Activated CD4-positive, alpha-beta memory T cell treated with anti-CD3 and anti-CD28 coated beads, Interleukin-2, amount 10 ng/mL, durations not matched to agents 7 days and 5 days (primary cell): ENCODE measurements around the gene MEAF6. TPM values are rescaled to one million over a fixed set of nuclear protein-coding genes. Genes with fewer than 3 reads are reported as not detected.
A peak's percentile ranks its signal among the peaks of the same experiment; 100 is the strongest.
"Not testable (repeated sequence)": the region's sequence is repeated elsewhere in the genome, so short reads cannot be mapped to it uniquely, and the experiment has no call there.

Experiments
- CTCF ChIA-PET: fragments of 350-600 bp; sonication (Branson Sonifier 250); formaldehyde crosslinking; loops from one replicate; lab custom pipeline; 2021; ENCODE audit warnings: antibody characterized with exemption, inconsistent platforms; lab: Charles Lee
- POLR2A ChIA-PET: fragments of 350-600 bp; sonication (Branson Sonifier 250); formaldehyde crosslinking; loops from one replicate; lab custom pipeline; 2021; ENCODE audit warnings: antibody characterized with exemption; lab: Charles Lee
- DNase-seq: peaks from one replicate; pipeline ENCODE4 v3.0.0-alpha.2; 2020
- H3K27ac Mint-ChIP-seq: one replicate; pipeline ENCODE4 v1.8.0; 2021; ENCODE audit warnings: mild to moderate bottlenecking, mixed read lengths
- H3K27me3 Mint-ChIP-seq: one replicate; pipeline ENCODE4 v1.8.0; 2021; ENCODE audit warnings: mixed read lengths
- H3K36me3 Mint-ChIP-seq: one replicate; pipeline ENCODE4 v1.8.0; 2021; ENCODE audit warnings: low read depth, mixed read lengths
- H3K4me1 Mint-ChIP-seq: one replicate; pipeline ENCODE4 v1.8.0; 2021; ENCODE audit warnings: mixed read lengths
- H3K4me3 Mint-ChIP-seq: one replicate; pipeline ENCODE4 v1.8.0; 2021; ENCODE audit warnings: mild to moderate bottlenecking, mixed read lengths
- H3K9me3 Mint-ChIP-seq: one replicate; pipeline ENCODE4 v1.8.0; 2021; ENCODE audit warnings: mixed read lengths
- total RNA-seq, 2 experiments: library from RNA; stranded (reverse); gene quantifications; one replicate each; pipeline ENCODE4 v1.2.3, GENCODE V29; 2021

MEAF6 gene
- total RNA-seq, result 10 to 100 TPM; 63.7 to 64.2 TPM

- Mint-ChIP-seq H3K9me3 (no peaks in the 10 kb centered on the region), H3K4me1 (peaks cover 38% of the 10 kb centered on the region), H3K27ac (peak within 1 kb of the TSS; percentile 83), H3K36me3 (peaks cover 18% of the 10 kb centered on the region), H3K27me3 (no peaks in the 10 kb centered on the region), H3K4me3 (peak within 1 kb of the TSS; percentile 94)
- ChIA-PET CTCF (interaction anchor here (0.6 to 3.5 kb wide), 32 partner anchors 9 to 1360 kb away, joined by 3 to 30 read pairs (median 4); partner anchors contain the start of genes CDCA8 and SNIP1), POLR2A (interaction anchor here (0.8 to 4.0 kb wide), 28 partner anchors 9 to 294 kb away, joined by 3 to 45 read pairs (median 4); partner anchors contain the start of genes C1orf122, CDCA8, GNL2 and SNIP1)
- peak; percentile 87 for DNase-seq
These were observed at the start of gene MEAF6 for GRCh38 chr1:37514350-37515184. Gene MEAF6, minus strand, starts transcription at chr1:37514766. Its CDS starts 20 bp downstream, at chr1:37514746.

- Mint-ChIP-seq H3K27me3 (no peaks in the 10 kb centered on the region), H3K36me3 (peaks cover 34% of the 10 kb centered on the region), H3K9me3 (no peaks in the 10 kb centered on the region), H3K4me1 (peaks cover 16% of the 10 kb centered on the region), H3K27ac (peak overlapping the region; percentile 11), H3K4me3 (no peak overlapping the region)
- ChIA-PET CTCF (interaction anchor here (0.9 to 1.5 kb wide), 4 partner anchors 40 to 119 kb away, joined by 3 to 6 read pairs (median 4); no protein-coding TSS in a partner anchor), POLR2A (interaction anchor here (1.1 to 1.7 kb wide), 4 partner anchors 9 to 297 kb away, joined by 3 to 6 read pairs (median 3); partner anchors contain the start of genes MTF1 and SNIP1)
- DNase-seq, result no peak
These were observed 48.4 kb upstream of the MEAF6 start for GRCh38 chr1:37562984-37563383.

DNA sequence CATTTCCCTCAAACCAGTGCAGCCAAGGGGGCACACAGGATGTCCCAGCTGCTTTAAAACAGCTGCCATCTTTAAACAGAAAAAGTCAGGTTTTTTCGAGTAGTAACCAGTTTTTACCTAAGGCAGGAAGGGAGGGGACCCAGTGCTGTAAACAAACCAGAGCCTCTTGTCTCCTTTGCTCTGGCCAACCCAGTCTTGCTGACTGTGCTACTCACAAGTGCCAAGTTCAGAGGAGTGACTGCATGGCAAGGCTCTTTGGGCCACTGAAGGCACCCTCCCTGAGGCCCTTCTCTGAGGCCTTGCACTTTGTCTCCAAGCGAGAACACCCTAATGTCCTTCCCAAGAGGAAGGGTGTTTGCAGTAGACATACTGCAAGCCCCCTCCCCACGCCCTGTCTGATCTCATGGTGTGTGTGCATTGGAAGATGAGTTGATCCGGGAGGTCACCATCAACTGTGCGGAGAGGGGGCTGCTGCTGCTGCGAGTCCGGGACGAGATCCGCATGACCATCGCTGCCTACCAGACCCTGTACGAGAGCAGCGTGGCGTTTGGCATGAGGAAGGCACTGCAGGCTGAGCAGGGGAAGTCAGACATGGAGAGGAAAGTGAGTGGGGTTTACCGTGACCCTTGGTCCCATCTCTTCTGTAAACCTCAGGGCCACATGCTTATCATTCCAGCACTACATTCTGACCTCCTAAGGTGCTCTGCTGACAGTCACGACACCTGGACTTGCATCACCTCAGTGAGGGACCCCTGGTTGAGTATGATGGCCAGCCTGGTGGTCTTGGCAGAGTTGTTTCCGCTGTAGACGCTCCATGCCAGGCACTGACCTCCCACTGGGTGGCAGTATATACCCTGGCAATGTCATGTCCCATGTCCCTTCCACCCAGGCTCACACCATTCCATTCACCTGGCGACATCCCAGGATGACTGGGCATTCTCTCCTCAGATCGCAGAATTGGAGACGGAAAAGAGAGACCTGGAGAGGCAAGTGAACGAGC lies 46.9 kb upstream of the MEAF6 start:
- CTCF ChIA-PET, result interaction anchor here (0.8 to 0.9 kb wide), 4 partner anchors 47 to 122 kb away, joined by 3 to 4 read pairs (median 4); partner anchors contain the start of gene MEAF6
- peak; percentile 50 for DNase-seq
- Mint-ChIP-seq H3K36me3 (peaks cover 19% of the 10 kb centered on the region), H3K9me3 (no peaks in the 10 kb centered on the region), H3K27ac (peak overlapping the region; percentile 64), H3K27me3 (no peaks in the 10 kb centered on the region), H3K4me1 (peaks cover 20% of the 10 kb centered on the region), H3K4me3 (no peak overlapping the region)
- POLR2A ChIA-PET, result no interaction called here

DNA sequence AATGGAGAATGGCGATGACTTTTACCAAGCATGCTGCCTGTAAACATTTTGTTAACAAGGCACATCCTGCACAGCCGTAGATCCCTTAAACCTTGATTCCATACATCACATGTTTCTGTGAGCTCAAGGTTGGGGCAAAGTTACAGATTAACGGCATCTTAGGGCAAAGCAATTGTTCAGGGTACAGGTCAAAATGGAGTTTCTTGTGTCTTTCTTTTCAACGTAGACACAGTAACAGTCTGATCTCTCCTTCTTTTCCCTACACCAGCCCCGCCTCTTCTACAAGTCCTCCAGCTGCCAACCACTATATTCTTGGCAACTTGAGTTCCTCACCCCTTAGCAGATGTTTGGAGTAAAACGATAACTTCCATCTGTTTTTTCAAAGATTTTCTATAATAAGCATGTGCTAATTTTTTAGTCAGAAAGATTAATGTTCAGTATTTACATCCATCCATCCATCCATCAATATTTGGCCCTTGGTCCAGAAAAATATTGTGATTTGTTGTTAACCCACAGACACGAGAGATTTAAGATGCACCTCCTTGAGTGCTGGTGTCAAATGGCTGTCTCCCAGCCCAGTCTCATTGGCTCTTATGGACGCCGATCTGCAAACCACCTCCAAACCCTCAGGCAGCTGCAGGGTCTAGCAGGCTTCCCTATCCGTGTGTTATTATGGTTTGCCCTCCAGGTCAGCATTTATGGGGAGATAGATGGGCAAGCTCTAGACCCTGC lies 46.0 kb upstream of the MEAF6 start:
- ChIA-PET POLR2A (no interaction called here), CTCF (interaction anchor here (0.9 kb wide), 2 partner anchors 46 to 123 kb away, joined by 3 to 4 read pairs; partner anchors contain the start of gene MEAF6)
- Mint-ChIP-seq H3K27ac (peak overlapping the region; percentile 64), H3K36me3 (peaks cover 12% of the 10 kb centered on the region), H3K9me3 (no peaks in the 10 kb centered on the region), H3K27me3 (no peaks in the 10 kb centered on the region), H3K4me3 (no peak overlapping the region), H3K4me1 (peaks cover 25% of the 10 kb centered on the region)
- no peak for DNase-seq

DNA sequence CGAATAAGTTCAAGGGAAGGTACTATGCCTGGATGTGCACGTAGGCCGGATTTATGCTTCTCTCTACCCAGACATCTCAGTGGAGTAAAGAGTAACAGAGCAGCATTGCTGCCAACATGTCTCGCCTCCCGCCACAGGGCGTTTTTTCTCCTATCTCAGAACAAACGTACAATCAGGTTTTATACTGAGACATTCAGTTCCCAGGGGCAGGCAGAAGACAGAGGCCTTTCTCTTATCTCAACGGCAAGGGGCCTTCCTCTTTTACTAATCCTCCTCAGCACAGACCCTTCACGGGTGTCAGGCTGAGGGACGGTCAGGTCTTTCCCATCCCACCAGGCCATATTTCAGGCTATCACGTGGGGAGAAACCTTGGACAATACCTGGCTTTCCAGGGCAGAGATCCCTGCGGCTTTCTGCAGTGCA lies 45.4 kb upstream of the MEAF6 start:
- DNase-seq, H3K27me3 Mint-ChIP-seq, H3K36me3 Mint-ChIP-seq, H3K4me3 Mint-ChIP-seq, CTCF ChIA-PET, POLR2A ChIA-PET, H3K27ac Mint-ChIP-seq, H3K9me3 Mint-ChIP-seq: not testable (repeated sequence)
- H3K4me1 Mint-ChIP-seq, result peaks cover 28% of the 10 kb centered on the region

- Mint-ChIP-seq H3K27me3 (no peaks in the 10 kb centered on the region), H3K27ac (no peak overlapping the region), H3K36me3 (peaks cover 10% of the 10 kb centered on the region), H3K4me1 (peaks cover 36% of the 10 kb centered on the region), H3K9me3 (peaks cover 2% of the 10 kb centered on the region), H3K4me3 (no peak overlapping the region)
- POLR2A ChIA-PET, result no interaction called here
- DNase-seq, result no peak
- CTCF ChIA-PET, result no interaction called here
These were observed 44.5 kb upstream of the MEAF6 start for GRCh38 chr1:37559080-37559479.

DNA sequence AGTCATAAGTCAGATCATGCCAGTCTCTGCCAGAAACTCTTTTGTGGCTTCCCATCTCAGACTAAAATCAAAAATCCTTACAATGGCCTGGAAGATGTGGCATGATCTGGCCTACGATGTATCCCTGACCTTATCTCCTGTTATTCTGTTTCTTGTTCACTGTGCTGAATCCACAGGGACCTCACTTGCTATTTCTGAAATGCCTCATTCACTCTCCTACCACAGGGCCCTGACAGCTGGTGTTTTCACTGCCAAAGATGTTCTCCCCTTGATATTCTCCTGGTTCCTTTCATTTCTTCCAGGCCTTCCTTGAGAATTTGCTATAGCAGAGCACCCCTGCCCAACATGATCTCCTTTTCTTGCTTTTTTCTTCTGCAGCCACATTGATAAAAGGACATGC lies 43.8 kb upstream of the MEAF6 start:
- ChIA-PET CTCF (interaction anchor here (0.6 kb wide), 1 partner anchor 131 kb away, joined by 4 read pairs; no protein-coding TSS in a partner anchor), POLR2A (no interaction called here)
- Mint-ChIP-seq H3K9me3 (peaks cover 2% of the 10 kb centered on the region), H3K4me3 (no peak overlapping the region), H3K27me3 (no peaks in the 10 kb centered on the region), H3K36me3 (peaks cover 12% of the 10 kb centered on the region), H3K4me1 (peaks cover 39% of the 10 kb centered on the region), H3K27ac (no peak overlapping the region)
- no peak for DNase-seq

DNA sequence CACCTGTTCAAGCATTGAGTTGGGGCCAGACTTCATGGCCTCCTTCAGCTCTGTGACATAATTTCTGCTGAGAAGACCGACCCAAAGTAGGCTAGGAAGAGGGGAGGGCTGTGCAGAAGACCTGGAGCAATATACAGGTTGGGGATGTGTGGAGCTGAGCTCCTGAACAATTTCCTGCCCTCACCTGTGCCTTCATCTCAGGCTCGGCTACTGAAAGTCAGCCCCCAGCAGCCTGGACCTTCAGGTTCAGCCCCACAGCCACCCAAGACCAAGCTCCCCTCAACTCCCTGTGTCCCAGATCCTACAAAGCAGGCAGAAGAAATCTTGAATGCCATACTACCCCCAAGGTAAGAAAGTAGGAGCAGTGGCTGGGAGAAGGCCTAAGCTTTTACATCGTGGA lies 42.8 kb upstream of the MEAF6 start:
- Mint-ChIP-seq H3K4me3 (no peak overlapping the region), H3K9me3 (peaks cover 2% of the 10 kb centered on the region), H3K36me3 (peaks cover 20% of the 10 kb centered on the region), H3K27ac (no peak overlapping the region), H3K4me1 (peaks cover 48% of the 10 kb centered on the region), H3K27me3 (no peaks in the 10 kb centered on the region)
- ChIA-PET CTCF (no interaction called here), POLR2A (interaction anchor here (1.2 kb wide), 1 partner anchor 43 kb away, joined by 3 read pairs; the partner anchor contains the start of gene MEAF6)
- DNase-seq, result no peak

DNA sequence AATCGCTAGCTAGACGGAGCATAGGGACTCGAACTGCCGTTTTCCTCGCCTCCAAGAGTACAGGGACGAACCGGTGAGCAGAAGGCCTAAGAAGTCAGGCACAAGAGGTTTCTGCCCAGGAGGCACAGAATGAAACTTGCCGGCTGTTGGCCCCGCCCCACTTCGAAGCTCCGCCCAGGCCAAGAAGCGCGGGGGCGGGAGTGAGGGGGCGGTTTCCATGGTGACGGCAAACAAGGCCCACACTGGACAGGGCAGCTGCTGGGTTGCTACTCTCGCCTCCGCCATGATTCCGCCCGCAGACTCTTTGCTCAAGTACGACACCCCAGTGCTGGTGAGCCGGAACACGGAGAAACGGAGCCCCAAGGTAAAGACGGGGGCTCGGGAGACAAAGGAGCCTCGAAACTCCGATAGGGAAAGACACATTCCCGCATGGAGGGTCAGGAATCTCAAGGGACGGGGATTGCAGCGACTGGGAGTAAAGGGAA lies 42.2 kb upstream of the MEAF6 start, which contains the start of gene DNALI1:
Gene DNALI1, plus strand, starts transcription at position 229 of the 485 bp plus-strand sequence. Its CDS starts 55 bp downstream, at position 284.
- POLR2A ChIA-PET, result interaction anchor here (1.2 kb wide), 1 partner anchor 42 kb away, joined by 3 read pairs; the partner anchor contains the start of gene MEAF6
- Mint-ChIP-seq H3K36me3 (peaks cover 23% of the 10 kb centered on the region), H3K4me1 (peaks cover 52% of the 10 kb centered on the region), H3K27ac (no peak within 1 kb of the TSS), H3K27me3 (no peaks in the 10 kb centered on the region), H3K4me3 (no peak within 1 kb of the TSS), H3K9me3 (peaks cover 2% of the 10 kb centered on the region)
- DNase-seq, result peak; percentile 38
- CTCF ChIA-PET, result no interaction called here

- CTCF ChIA-PET, result interaction anchor here (0.8 to 2.2 kb wide), 5 partner anchors 10 to 128 kb away, joined by 3 to 15 read pairs (median 3); partner anchors contain the start of gene MEAF6
- peaks cover 57% of the 10 kb centered on the region for H3K4me1 Mint-ChIP-seq
These were observed 39.6 kb upstream of the MEAF6 start, which contains the start of gene SNIP1 for GRCh38 chr1:37553927-37554808. Gene SNIP1, minus strand, starts transcription at chr1:37554293. Its CDS starts 64 bp downstream, at chr1:37554229.

More at GRCh38 chr1:37553927-37554808, 39.6 kb upstream of the MEAF6 start, which contains the start of gene SNIP1:
- peak; percentile 94 for DNase-seq
- POLR2A ChIA-PET, result interaction anchor here (0.6 to 2.3 kb wide), 15 partner anchors 9 to 138 kb away, joined by 3 to 21 read pairs (median 5); partner anchors contain the start of genes CDCA8, GNL2, MEAF6 and ZC3H12A
- Mint-ChIP-seq H3K4me3 (peak within 1 kb of the TSS; percentile 90), H3K36me3 (peaks cover 43% of the 10 kb centered on the region), H3K27me3 (no peaks in the 10 kb centered on the region), H3K27ac (peak within 1 kb of the TSS; percentile 92), H3K9me3 (peaks cover 2% of the 10 kb centered on the region)
